NCI-H2107 treated with DMSO at 0.1 percent for 48 hours (cell line): Measurements from ENCODE around the gene NRXN3.
A peak's percentile ranks its signal among the peaks of the same experiment; 100 is the strongest.

Source experiments
- DNase-seq: peaks from one replicate; lab custom pipeline; 2025; ENCODE audit not compliant: unreplicated experiment; lab: John Stamatoyannopoulos, UW

NRXN3 gene

DNA sequence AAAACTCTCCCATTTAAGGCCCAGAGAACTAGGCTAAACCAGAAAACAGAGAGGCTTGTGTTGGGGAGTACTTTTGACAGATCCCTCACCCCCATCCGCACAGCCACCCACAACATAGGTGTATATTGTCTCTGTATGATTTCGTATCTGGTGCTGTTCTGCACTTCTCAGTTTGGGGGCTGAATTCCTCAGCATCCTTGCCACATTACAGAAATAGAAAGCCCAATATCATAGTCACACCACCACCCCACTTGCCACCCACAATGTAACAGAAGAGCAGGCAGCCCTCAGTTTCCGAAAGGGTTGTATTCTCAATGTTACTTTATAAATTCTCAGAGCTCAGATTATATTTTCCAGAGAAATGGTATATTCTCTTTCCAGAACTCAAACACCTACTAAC lies 1090.2 kb downstream of the NRXN3 start:
- DNase-seq: no peak

DNA sequence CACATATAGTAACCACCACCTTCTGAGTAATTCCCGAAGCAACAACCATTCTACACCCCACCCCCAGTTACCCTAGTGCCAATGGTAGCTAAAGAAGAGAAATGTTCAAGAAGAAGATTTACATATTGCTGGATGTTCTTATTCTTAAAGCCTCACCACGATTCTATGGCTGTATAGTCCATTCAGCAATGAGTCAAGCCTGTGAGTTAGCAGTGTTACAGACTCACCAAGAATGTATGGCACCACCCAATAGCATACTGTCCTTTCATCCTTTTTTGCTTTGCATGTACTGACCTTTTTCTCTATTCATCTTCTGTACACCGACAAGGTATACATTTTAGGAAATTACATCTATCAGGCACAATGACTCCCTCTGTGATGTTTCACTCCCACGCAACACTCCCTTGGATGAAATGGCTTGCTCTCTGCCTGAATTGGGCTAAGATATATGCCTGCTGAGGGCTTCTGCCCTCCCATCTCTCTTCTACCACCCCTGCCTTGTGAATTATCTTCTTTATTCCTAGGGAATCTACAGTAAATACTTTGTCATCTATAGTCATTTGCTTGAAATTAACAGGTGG lies 1095.3 kb downstream of the NRXN3 start:
- no peak for DNase-seq

DNA sequence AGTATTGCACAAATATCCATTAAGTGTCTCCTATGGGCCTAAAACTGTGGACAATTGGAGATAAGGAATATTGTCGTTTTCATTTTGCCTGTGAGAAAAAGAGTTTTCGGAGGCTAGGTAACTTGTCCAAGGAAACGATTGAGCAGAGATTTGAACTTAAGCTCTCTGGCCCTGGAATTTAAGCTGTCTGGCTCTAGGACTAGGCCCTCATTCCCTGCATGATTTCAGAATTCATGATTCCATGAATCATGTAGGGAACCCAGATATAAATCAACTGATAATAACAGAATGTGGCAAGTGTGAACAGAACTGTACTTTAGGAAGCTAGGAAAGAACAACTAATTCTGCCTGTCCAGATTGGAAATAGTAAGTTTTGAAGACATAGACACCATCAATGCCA lies 1100.2 kb downstream of the NRXN3 start:
- no peak for DNase-seq

DNA sequence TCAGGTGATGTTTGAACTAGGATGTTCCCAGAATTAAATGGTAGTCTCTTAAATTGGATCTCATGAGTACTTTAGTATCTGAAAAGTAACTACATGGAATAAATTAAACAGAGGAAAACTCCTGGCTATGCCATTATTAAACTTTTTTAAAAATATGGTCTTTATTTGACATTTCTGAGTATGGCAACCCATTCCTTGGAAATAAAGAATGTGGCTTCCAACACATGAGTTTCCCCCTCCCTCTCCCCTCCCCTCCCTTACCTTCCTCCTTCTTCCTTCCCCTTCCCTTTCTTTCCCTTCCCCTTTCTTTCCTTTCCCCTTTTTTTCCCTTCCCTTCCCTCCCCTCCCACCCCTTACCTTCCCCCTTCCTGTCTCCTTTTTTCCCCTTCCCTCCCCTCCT lies 1100.9 kb downstream of the NRXN3 start:
- no peak for DNase-seq

DNA sequence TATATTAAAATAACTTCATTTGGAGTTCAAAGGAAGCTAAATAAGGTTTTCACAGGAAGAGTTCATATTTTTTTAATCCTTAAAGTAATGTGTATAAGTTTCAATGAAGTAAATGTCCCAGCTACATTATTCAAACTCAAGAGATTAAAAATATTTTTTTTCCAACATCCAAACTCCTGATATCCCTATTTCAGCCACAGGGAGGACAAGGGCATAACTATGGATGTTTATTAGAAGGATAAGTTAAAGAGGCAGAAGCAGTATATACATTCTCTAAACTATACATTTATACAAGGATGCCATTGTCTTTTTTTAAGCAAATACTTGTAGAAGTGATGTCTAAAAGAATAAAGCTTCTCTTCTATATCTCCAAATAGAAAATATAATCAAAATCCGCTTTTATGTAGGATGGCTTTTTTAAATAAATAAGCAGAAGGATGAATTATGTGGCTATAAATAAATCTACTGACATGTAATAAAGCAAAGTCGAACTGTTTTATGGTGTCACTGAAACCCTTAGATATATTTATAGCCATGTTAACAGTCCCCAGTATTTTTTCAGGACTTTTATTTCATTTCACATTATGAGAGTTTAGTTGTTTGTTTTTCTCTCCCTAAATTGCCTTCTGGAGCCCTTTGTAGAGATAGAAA lies 1104.6 kb downstream of the NRXN3 start:
- no peak for DNase-seq

DNA sequence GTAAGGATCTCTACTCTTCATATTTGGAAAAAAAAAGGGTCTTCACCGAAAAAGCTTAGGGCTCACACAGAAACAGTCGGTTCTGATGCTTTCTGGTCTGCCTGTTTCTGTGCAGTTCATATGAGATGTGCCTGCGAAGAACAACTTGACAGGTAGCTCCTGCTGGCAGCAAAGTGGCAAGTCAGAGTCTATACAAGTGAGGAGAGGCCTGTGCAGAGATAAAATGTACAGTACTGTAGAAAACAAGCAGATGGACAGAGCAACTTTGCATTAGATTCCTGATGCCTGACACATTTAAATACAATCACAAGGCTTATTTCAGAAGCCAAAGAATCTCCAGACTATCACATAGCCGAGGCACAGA lies 1105.1 kb downstream of the NRXN3 start:
- no peak for DNase-seq

DNA sequence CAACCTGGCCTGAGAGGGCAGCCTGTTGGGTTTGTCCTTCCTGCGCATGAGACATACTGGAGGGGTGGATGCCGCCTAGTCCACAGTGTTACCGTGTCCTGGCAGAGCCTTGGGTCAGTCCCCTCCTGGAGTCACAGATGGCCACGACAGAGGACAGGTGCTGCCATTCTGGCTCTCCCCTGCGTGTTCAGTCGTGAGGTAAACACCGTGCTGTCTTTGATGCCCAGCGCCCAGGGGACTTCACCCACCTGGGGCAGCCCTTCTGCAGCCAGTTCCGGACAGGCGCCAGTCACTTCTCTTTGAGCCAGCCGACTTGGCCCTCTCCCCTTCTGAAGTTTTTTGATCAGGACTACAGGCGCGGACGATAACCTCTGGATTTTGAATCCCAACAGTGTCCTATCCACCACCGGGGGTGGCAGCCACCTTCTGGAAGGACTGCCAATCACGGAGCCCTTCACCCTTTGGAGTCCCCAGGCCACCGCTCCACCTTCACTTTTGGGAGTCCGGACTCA lies 1108.2 kb downstream of the NRXN3 start:
- no peak for DNase-seq

DNA sequence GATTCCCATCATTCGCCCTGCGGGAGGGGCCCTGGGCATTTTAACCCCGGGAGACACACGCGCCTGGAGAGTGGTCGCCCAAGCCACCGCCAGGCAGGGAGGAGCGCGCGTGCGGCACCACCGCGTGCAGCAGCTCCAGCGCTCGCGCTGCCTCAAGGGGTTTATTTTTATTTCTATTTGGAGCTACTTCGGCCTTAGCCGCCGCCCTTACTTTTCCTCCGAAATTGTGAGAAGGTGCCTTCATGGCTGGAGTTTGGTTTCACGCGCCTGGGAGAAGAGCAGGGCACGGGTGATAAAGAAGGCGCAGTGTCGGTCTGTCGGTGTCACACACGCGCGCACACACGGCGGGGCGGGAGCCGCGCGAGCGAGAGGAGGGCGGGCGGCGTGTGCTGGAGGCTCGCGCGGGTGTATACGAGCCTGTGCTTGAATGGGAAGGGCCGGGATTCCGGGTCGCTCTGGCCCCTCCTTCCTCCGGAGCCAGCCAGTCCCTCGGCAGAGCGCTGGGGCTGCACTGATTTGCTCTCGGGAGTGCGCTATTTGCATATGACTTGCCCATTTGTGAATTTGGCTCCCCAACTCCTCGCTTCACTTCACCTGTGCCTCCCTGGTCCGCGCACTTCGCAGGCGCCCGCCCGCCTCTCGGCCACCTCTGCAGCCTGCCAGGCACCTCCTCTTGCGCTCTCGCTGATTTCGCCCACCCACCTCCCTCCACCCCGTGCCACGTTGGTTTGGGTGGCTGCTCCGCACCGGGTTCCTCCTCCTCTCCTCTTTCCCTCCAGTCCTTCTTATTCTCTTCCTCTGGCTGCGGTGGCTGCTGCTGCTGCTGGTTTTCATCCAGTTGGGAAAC lies 1108.8 kb downstream of the NRXN3 start:
- peak; percentile 95 for DNase-seq

DNA sequence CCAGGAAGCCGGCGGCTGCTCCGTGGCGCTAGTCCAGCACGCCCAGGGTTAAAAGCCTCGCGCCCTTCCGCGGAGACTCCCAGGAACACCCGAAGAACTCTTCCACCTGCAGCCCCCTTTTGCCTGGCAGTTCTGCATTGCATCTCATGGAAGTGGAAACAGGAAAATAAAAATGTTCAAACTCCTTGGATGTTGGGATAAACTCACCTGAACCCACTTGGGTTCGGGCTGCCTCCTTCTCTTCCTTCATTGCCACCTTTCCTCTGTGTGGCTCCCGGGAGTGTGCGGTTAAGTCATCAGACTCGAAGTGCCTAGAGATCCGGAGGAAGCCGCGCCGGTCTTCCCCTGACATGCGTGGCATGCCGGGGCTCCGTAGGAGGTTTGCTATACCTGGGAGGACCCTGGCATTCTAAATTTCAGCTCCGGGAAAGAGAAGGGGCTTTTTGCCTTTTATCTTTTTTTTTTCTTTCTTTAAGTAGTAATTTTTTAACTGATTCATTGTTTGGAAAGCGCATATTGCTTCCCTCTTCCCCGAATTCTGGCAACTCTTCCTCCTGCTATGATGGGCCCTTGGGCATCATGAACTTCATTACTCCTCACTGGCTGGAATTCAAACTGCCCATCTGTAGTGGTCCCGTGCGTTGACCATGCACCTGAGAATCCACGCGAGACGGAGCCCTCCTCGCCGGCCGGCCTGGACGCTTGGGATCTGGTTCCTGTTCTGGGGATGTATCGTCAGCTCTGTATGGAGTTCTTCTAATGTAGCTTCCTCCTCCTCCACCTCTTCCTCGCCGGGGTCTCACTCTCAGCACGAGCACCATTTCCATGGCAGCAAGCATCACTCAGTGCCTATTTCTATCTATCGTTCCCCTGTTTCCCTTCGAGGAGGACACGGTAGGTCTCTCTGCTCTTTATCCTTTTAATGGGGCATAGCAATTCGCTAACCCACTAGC lies 1109.7 kb downstream of the NRXN3 start:
- no peak for DNase-seq

DNA sequence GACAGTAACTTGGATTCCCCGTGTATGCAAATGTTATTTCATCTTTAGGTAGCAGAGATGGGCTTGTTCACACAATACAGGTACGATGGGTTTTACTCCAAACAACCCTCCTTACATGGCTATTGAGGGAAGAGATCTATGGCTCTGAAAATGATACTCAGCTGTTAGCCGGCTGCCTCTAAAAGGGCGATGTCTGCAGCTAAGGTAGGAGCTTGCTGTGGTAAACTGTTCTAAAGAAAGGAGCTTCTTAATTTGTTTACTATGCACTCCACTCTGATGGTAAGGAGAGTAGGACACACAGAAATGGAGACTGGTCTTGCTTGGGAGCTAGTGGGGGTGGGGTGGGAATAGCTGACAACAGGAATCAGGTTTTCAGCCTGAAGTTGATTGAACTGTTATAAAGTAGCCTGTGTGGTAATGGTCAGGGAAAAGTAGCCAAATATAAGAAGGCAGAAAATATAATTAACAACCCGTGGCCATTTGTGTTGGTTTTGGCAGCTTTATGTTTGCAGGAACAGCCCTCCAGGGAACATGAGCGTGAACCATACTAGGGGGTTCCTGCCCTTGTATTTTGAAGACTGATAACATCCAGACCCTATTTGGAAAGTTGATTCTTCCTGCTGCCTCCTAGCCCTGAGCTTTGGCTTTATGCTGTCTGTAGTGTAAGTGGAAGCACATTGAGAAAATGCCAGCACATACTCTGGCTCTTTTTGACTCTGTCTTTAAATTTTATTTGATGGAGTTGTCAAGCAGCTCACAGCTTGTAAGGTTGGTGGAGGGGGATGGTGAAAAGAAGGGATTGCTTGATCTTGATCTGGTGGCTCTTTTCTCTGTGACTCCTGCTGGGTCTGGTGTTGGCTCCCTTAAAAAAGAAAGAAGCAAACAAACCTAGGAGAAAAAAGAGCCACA lies 1111.3 kb downstream of the NRXN3 start:
- peak; percentile 73 for DNase-seq

DNA sequence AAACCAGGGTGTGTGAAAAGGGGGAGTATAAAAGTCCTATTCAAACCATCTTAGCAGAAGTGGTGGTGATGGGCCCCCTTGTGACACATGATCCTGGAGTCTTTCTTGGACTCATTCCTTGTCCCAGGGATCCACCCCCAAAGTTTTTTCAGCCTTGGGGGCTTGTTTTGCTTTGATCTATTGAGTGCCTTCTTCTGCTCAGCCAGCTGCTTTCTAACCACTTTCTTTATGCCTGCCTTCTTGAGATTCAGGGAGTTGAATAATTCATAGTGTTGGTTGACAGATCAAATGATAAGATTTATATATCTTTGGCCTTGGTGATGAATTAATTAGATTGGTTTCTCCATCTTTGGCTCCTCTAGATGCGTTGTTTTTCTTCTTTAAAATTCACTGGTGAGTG lies 1114.4 kb downstream of the NRXN3 start:
- DNase-seq: no peak

DNA sequence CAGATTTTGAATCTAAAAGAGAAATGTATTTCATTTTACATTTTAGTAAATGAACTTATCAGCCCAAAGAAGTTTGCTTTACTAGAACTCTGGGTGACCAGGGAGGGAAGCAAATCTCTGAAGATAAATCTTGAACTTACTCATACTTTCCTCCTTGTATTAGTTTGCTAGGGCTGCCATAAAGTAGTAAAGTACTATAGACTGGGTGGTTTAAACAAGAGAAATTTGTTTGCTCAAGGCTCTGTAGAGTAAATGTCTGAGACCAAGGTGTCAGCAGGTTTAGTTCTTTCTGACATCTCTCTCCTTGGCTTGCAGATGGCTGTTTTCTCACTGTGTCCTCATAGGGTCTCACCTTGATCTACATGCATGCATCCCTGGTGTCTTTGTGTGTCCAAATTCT lies 1115.1 kb downstream of the NRXN3 start:
- DNase-seq: no peak

DNA sequence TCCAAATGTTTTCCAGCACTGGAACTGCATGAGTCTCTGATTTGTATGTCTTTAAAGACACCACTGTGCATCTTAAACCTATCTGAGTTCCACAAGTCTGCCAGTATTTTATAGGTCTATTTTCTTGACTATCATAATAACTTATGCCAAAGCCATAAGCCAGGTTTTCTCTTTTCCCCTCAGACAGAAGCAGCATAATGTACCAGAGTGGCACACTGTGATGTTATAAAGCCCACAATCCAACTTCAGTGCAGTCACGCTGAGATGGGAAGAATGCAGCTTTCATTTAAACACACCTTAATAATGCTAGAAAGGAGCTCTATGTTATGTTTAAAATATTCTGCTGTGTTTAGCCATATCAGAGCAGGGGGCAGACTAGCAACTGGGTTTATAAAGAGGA lies 1117.8 kb downstream of the NRXN3 start:
- no peak for DNase-seq

DNA sequence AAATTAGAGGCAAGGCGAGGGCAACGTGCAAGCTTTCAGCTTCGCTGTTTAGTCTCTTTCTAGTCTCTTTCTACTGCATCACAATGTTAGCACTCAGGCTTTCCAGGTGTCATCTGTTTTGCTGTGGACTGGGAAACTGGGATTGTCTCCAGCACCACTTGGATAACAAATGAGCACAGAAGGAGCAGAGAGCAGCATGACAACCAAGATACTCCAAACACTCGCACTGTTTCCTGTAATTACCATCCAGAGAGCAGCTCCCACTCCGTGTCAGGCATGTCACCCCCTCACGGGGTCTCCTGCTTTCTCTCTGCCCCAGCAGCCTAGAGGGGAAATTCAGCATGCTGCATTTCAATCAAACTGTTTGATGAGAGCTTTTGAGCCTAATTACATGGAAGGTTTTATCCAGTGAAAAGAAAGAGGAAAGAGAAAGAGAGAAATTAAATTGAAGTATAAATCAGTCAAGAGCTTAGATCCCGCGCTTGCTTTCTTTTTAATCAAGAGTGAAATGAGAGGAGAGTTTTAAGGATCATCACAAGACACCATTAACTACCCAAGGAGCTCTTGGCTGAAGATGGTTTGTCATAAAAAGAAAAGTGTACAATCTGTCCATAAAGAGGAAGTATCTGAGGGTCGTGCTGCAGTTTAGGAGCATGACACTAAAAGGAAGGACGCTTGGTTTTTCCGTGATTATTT lies 1123.5 kb downstream of the NRXN3 start:
- DNase-seq: no peak

DNA sequence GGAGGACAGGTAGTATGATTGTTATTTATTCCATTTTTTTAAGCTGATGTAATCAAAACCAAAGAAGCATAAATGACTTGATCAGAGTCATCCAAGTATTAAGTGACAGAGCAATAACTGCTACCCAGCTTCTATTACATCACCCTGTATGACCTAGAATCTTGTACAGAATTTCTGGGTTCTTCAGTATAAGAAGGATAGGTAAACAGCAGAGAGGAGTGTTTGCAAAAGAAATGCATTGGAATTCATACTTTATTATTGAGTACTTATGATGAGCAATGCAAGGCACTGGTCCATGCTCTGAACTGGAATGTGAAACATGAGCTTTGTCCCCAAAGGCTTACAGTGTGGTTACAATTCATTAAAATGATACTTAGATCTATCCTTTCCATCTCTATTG lies 1124.3 kb downstream of the NRXN3 start:
- DNase-seq: no peak

DNA sequence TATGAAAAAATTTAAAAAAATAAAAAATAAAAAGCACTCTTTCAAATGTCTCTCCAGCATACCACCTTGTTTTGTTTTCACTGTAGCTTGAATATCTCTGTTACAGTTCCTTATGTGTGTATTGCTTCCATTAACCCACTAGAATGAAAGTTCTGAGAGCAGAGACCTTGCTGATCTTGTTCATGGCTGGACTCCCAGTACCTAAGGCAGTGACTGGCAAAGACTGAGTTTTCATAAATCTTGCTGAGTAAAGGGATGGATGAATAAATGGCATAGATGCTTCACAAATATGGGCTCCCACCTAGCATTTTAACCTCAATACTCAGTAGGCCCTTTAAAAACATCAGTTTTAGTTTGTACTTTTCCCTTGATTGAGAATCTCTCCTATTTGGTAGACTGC lies 1125.2 kb downstream of the NRXN3 start:
- no peak for DNase-seq

DNA sequence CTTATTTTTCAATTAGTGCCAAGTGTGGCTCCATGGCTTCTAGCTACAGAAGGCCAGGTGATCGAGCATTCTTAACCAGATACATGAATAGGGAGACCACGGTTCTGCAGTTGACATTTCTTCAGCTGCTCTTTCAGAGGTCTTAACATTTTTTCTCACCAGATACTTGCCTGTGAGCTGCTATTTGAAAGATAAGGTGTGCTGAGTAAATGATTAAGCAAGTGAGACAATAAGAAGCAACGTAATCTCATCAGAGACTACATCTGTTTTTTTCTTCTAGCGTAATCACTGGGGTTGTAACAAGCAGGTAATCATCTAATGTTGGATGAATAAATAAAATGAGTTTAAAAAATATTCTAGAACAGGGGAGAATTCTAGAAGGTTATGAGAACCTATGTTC lies 1128.2 kb downstream of the NRXN3 start:
- no peak for DNase-seq

DNA sequence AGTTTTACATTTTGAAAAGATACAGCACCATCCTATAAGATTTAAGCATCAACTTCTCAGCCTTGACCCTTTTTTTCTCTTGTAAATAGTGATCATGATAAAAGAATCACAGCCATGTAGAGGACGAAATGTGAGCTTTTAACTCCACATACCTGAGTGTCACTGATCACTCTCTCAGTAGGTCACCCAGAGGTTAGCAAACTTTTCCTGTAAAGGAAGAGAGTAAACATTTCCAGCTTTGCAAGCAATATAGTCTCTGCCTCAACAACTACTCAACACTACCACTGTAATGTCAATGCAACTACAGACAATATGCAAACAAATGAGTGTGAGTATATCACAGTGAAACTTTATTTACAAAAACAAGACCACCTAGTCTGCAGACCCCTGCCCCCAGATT lies 1129.0 kb downstream of the NRXN3 start:
- no peak for DNase-seq

DNA sequence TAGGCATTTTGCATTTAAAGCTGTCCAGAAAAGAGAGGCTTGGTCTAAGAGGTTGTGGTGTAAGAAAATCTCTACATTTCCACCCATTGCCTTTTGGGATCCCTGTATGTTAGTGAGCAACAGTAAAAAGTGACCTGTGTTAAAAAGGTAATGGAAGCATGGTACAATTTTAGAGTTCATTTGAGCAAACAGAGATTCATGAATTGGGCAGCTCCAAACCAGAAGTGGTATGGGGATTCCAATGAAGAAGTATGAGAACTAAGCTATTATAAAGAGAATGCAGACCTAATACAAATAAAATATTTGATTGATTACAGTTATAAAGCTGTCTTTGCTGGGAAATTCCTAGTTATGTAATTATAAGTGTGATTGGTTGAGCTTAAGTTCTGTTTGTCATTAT lies 1134.1 kb downstream of the NRXN3 start:
- DNase-seq: no peak
